Fibroblast of lung (primary cell): ENCODE results near the gene VWA7.

Source experiments
- EZH2 ChIP-seq: IDR thresholded peaks from 2 replicates; pipeline ENCODE4 v1.5.1; 2012; ENCODE audit warnings: low read length, control low read depth, mild to moderate bottlenecking; ENCODE audit errors: missing control alignments
- TF ChIP-seq, protein P1 (sequence below), 2 donors: IDR thresholded peaks in 1 of 2; conservative IDR thresholded peaks in 1 of 2; 1 replicate in 1 of 2; 2 replicates in 1 of 2; pipeline ENCODE4 v1.5.1; 2011 to 2012; ENCODE audit warnings: low read length in 2 of 2, control low read depth in 1 of 2, inconsistent platforms in 1 of 2, low read depth in 1 of 2, mild to moderate bottlenecking in 1 of 2

- TF ChIP-seq, protein P1, sequence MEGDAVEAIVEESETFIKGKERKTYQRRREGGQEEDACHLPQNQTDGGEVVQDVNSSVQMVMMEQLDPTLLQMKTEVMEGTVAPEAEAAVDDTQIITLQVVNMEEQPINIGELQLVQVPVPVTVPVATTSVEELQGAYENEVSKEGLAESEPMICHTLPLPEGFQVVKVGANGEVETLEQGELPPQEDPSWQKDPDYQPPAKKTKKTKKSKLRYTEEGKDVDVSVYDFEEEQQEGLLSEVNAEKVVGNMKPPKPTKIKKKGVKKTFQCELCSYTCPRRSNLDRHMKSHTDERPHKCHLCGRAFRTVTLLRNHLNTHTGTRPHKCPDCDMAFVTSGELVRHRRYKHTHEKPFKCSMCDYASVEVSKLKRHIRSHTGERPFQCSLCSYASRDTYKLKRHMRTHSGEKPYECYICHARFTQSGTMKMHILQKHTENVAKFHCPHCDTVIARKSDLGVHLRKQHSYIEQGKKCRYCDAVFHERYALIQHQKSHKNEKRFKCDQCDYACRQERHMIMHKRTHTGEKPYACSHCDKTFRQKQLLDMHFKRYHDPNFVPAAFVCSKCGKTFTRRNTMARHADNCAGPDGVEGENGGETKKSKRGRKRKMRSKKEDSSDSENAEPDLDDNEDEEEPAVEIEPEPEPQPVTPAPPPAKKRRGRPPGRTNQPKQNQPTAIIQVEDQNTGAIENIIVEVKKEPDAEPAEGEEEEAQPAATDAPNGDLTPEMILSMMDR (conservative IDR thresholded peaks at IDR 0.05 in 1 of 2, IDR thresholded peaks at IDR 0.05 in 1 of 2; ENCODE audit: low read depth in 1 of 2, low read length in 2 of 2) = no peak
- TF ChIP-seq EZH2 = no peak
Measured at GRCh38 chr6:31737315-31737990, 39.7 kb downstream of the VWA7 start.
